Endodermal cell (in vitro differentiated cells): Measurements from ENCODE around the gene PROSER1. TPM values are rescaled to one million over a fixed set of nuclear protein-coding genes. Genes with fewer than 3 reads are reported as not detected.
A peak's percentile ranks its signal among the peaks of the same experiment; 100 is the strongest.

Source experiments
- DNase-seq: peaks from one replicate; pipeline ENCODE4 v3.0.0-alpha.2; 2017
- H3K27ac ChIP-seq: 2 replicates; pipeline ENCODE4 v1.5.1; 2013; ENCODE audit warnings: mild to moderate bottlenecking, low read depth, low read length, moderate library complexity
- H3K27me3 ChIP-seq: 2 replicates; pipeline ENCODE4 v1.6.1; 2013; ENCODE audit warnings: mild to moderate bottlenecking, low read length, moderate library complexity; ENCODE audit not compliant: insufficient read depth, control insufficient read depth, poor library complexity, severe bottlenecking
- H3K36me3 ChIP-seq: 2 replicates; pipeline ENCODE4 v1.7.0; 2013; ENCODE audit warnings: mild to moderate bottlenecking, low read length, moderate library complexity; ENCODE audit not compliant: control insufficient read depth, insufficient read depth
- H3K4me1 ChIP-seq: one replicate; pipeline ENCODE4 v1.7.0; 2013; ENCODE audit warnings: low read length; ENCODE audit not compliant: control insufficient read depth, insufficient read depth
- H3K4me3 ChIP-seq: 2 replicates; pipeline ENCODE4 v1.5.1; 2013; ENCODE audit warnings: mild to moderate bottlenecking, low read length, moderate library complexity
- H3K9ac ChIP-seq: 2 replicates; pipeline ENCODE4 v1.6.1; 2013; ENCODE audit warnings: mild to moderate bottlenecking, low read length, moderate library complexity; ENCODE audit not compliant: poor library complexity, severe bottlenecking; ENCODE audit errors: extremely low read depth
- H3K9me3 ChIP-seq: 2 replicates; pipeline ENCODE4 v1.6.1; 2013; ENCODE audit warnings: mild to moderate bottlenecking, low read length, moderate library complexity; ENCODE audit not compliant: control insufficient read depth
- H3K27ac Mint-ChIP-seq: 2 replicates; pipeline ENCODE4 v1.8.0; 2020; ENCODE audit warnings: mixed read lengths
- H3K27me3 Mint-ChIP-seq: 2 replicates; pipeline ENCODE4 v1.8.0; 2021; ENCODE audit warnings: mild to moderate bottlenecking, mixed read lengths; ENCODE audit not compliant: insufficient read depth
- H3K36me3 Mint-ChIP-seq: 2 replicates; pipeline ENCODE4 v1.8.0; 2020; ENCODE audit warnings: low read depth, mixed read lengths
- H3K4me1 Mint-ChIP-seq: 2 replicates; pipeline ENCODE4 v1.8.0; 2020; ENCODE audit warnings: mixed read lengths
- H3K4me3 Mint-ChIP-seq: 2 replicates; pipeline ENCODE4 v1.8.0; 2020; ENCODE audit warnings: mild to moderate bottlenecking, moderate library complexity, mixed read lengths
- H3K9me3 Mint-ChIP-seq: 2 replicates; pipeline ENCODE4 v1.8.0; 2020; ENCODE audit warnings: mild to moderate bottlenecking, mixed read lengths
- WGBS, 2 experiments: methylation state at CpG; one replicate each; pipeline versions ENCODE4 v1.1.5 to v1.1.7; 2013; ENCODE audit warnings: missing lambda C conversion rate in 2 of 2, mixed read lengths in 1 of 2; ENCODE audit not compliant: insufficient coverage in 1 of 2, insufficient read length in 1 of 2; 5-methylcytosine and 5-hydroxymethylcytosine counted together
- total RNA-seq, 2 donors: library from RNA; stranded (reverse); fragmentation: NEBNext Ultra II Directional in 1 of 2; extraction: Animal tissue kit (Norgen Biotek cat#: 25700) in 1 of 2; gene quantifications; 2 replicates in 1 of 2; 3 replicates in 1 of 2; pipeline ENCODE4 v1.2.1, GENCODE V29; 2021
- TF ChIP-seq, protein P1 (sequence below): fragments of 200-600 bp; sonication (generic); conservative IDR thresholded peaks from 2 replicates; pipeline ENCODE4 v1.5.0; 2021; ENCODE audit warnings: antibody characterized with exemption, mild to moderate bottlenecking

PROSER1 gene
- total RNA-seq, 2 donors from 2014 or later: 54.0 to 62.1 TPM

DNA sequence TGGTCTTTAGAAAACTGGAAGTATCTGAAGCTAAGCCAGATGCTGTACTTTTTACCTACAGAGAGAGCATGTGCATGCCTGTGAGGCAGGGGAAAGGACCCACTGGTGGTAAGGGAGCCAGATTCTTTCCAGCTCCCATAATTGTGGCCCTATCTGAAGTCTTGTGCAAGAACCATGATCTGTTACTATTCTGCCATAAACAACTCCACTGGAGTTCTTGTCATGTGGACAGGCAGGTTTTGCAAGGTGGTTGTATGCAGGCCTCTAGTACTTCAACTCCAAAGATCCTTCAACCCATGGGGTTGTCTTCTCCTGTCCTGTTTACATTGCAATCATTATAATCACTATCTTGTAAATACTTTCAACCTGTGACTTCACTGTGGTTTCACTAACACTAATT lies 14.1 kb downstream of the PROSER1 start:
- Histone ChIP-seq H3K4me3 (no peak overlapping the region), H3K9ac (no peak overlapping the region), H3K27ac (no peak overlapping the region), H3K36me3 (peaks cover 83% of the 10 kb centered on the region), H3K9me3 (no peaks in the 10 kb centered on the region), H3K4me1 (peaks cover 5% of the 10 kb centered on the region), H3K27me3 (no peaks in the 10 kb centered on the region)
- Mint-ChIP-seq H3K27ac (peak overlapping the region; percentile 77), H3K4me1 (peaks cover 20% of the 10 kb centered on the region), H3K4me3 (no peak overlapping the region), H3K36me3 (peaks cover 63% of the 10 kb centered on the region), H3K27me3 (no peaks in the 10 kb centered on the region), H3K9me3 (no peaks in the 10 kb centered on the region)
- TF ChIP-seq, protein P1, sequence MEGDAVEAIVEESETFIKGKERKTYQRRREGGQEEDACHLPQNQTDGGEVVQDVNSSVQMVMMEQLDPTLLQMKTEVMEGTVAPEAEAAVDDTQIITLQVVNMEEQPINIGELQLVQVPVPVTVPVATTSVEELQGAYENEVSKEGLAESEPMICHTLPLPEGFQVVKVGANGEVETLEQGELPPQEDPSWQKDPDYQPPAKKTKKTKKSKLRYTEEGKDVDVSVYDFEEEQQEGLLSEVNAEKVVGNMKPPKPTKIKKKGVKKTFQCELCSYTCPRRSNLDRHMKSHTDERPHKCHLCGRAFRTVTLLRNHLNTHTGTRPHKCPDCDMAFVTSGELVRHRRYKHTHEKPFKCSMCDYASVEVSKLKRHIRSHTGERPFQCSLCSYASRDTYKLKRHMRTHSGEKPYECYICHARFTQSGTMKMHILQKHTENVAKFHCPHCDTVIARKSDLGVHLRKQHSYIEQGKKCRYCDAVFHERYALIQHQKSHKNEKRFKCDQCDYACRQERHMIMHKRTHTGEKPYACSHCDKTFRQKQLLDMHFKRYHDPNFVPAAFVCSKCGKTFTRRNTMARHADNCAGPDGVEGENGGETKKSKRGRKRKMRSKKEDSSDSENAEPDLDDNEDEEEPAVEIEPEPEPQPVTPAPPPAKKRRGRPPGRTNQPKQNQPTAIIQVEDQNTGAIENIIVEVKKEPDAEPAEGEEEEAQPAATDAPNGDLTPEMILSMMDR: no peak
- peak; percentile 48 for DNase-seq

DNA sequence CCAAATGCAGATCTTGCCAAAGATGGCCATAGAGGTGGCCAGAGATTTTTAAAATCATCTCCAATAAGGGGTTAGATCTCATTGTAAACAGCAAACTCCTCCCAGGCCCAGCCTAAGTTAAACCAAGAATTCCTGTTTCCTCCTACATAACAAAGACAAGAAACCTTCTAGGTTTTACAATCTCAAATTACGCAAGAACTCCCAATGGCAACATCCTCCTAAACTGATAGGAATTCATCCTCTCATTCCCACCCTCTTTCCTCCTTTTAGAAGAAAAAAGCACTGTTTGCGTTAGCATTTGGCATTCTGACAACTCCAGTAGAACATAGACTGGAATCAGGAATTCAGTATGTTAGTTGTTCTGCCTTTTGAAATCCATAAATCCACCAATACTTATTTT lies 14.6 kb downstream of the PROSER1 start:
- H3K9ac ChIP-seq: no peak overlapping the region
- no peak overlapping the region for H3K27ac ChIP-seq
- H3K4me1 ChIP-seq: peaks cover 5% of the 10 kb centered on the region
- no peak for DNase-seq
- H3K9me3 ChIP-seq: no peaks in the 10 kb centered on the region
- H3K4me3 ChIP-seq: no peak overlapping the region
- H3K36me3 ChIP-seq: peaks cover 78% of the 10 kb centered on the region
- TF ChIP-seq, protein P1: no peak
- Mint-ChIP-seq H3K4me1 (peaks cover 20% of the 10 kb centered on the region), H3K4me3 (no peak overlapping the region), H3K27me3 (no peaks in the 10 kb centered on the region), H3K27ac (peak overlapping the region; percentile 77), H3K36me3 (peaks cover 63% of the 10 kb centered on the region), H3K9me3 (no peaks in the 10 kb centered on the region)
- 92 to 93% methylated on average over 2 of the region's 2 CpGs for WGBS, 2 experiments
- no peaks in the 10 kb centered on the region for H3K27me3 ChIP-seq

GRCh38 chr13:39020853-39021462 lies 16.9 kb downstream of the PROSER1 start:
- H3K4me1 ChIP-seq: peaks cover 5% of the 10 kb centered on the region
- TF ChIP-seq, protein P1: no peak
- no peaks in the 10 kb centered on the region for H3K9me3 ChIP-seq
- peaks cover 70% of the 10 kb centered on the region for H3K36me3 ChIP-seq
- no peak overlapping the region for H3K27ac Mint-ChIP-seq
- no peak for DNase-seq
- no peaks in the 10 kb centered on the region for H3K27me3 Mint-ChIP-seq
- H3K27ac ChIP-seq: no peak overlapping the region
- WGBS, 2 experiments: 75 to 90% methylated on average over 2 to 4 of the region's 4 CpGs
- H3K9me3 Mint-ChIP-seq: no peaks in the 10 kb centered on the region
- no peak overlapping the region for H3K4me3 Mint-ChIP-seq
- peaks cover 20% of the 10 kb centered on the region for H3K4me1 Mint-ChIP-seq
- no peaks in the 10 kb centered on the region for H3K27me3 ChIP-seq
- peaks cover 55% of the 10 kb centered on the region for H3K36me3 Mint-ChIP-seq
- no peak overlapping the region for H3K9ac ChIP-seq
- no peak overlapping the region for H3K4me3 ChIP-seq
